ELR (cell line): Measurements from ENCODE around the gene EMILIN1.

Experiments
- DNase-seq: peaks from one replicate; pipeline ENCODE4 v3.0.0-alpha.2; 2015; ENCODE audit warnings: low read depth

EMILIN1 gene

DNA sequence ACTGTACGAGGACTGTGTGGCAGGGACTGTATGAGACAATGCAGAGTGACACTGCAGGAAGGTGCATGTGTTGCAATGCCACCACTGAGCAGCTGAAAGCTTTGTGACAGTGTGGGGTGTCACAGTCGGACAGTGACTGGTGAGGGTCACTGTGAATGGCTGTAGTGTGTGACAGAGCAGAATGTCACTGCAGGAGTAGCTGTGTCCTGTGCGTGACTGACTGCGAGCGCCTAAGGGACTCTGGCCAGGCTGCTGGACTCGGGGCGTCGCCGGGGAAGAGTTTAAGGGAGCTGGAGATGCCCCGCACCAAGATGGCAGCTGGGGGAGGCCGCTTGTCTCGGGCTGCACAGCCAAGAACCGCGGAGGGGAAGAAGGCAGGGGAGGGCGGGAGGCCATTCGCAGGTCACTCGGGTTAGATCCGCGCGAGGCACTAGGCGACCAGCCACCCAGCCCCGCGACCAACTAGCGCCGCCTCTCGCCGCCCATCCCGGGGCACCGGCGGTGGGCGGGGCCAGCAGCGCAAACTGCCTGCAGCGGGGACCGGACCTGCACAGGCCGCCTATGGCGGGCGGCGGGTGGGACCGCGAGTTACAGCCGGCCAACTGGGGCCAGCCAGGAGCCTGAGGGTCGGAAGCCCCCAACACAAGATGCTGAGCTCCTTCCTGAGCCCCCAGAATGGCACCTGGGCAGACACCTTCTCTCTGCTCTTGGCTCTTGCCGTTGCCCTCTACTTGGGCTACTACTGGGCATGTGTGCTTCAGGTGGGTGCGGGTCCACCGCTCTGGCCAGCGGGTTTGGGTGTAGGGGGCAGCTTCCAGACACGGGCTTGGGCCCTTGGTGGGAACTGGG, 45.1 kb downstream of the EMILIN1 start, which contains the start of gene ABHD1:
Gene ABHD1, plus strand, starts transcription at position 514 of the 849 bp plus-strand sequence. Its CDS starts 134 bp downstream, at position 648.
- DNase-seq: no peak

- DNase-seq: no peak
Observed at GRCh38 chr2:27125104-27125503, 46.7 kb downstream of the EMILIN1 start.

DNA sequence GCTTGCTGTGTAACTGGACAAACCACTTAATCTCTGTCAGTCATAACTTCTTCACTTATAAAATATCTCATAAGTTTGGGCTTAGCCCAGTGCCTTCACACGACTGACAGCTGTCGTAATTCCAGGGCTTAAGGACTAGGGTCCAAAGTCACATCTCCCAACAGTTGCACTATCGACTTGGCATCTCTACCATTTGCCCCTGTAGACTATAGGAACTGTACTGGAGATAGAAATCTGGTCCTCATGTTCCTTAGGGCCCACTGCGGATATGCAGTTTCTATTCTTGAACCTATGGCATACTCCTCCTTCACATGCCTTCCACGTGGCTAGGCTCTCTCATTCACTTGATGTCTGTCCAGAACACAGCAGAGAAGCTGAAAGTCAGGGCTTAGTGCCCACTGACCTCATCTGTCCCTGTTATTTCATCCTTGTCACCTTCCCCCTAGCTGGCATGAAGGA, 47.9 kb downstream of the EMILIN1 start:
- DNase-seq: no peak

GRCh38 chr2:27127883-27128667, 49.7 kb downstream of the EMILIN1 start:
- DNase-seq: no peak

DNA sequence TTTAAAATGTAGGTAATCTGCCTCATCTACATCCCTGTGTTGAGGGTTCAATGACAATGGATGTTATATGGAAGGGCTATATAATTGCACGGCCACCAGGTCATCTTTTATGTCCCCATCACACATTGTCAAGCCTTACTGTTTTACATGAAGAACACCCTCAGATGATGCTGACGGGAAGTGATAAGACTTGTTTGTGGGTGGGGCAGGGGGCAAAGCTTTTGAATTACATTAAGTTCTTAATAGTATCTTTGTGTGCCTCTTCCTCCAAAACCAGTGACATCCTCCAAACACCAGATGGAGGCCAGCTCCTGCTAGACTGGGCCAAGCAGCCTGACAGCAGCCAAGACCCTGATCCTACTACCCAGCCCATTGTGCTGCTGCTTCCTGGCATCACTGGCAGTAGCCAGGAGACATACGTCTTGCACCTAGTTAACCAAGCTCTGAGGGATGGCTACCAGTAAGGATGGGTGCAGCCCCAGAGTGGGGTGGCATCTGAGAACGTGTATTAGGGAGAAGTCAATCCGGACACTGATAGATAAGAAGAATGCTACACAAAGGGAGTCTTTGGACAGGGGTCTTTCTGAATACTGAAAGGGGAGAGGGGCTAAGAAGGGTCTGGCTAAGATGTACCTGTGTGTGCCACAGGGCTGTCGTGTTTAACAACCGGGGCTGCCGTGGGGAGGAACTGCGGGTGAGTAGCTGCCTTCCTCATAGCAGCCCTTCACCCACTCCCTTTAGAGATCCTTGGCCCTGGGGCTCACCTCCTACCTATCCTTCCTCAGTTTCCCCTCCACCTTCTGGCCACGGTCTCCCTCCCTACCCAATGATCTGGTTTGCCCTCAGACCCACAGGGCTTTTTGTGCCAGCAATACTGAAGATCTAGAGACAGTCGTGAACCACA, 50.5 kb downstream of the EMILIN1 start:
- no peak for DNase-seq

DNA sequence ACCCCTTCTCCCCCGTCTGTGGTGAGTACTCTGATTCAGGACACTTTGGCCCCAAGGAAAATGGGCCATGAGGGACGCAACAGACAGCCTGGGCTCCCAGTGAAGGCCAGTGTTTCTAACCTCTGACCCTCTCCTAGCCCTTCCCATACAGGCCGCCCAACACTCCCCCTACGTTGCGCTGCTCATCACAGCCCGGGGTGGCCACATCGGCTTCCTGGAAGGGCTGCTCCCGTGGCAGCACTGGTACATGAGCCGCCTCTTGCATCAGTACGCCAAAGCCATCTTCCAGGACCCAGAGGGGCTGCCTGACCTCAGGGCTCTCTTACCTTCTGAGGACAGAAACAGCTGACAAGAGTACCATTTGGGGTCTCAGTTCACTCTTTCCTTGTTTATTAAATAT, 52.0 kb downstream of the EMILIN1 start:
- no peak for DNase-seq

DNA sequence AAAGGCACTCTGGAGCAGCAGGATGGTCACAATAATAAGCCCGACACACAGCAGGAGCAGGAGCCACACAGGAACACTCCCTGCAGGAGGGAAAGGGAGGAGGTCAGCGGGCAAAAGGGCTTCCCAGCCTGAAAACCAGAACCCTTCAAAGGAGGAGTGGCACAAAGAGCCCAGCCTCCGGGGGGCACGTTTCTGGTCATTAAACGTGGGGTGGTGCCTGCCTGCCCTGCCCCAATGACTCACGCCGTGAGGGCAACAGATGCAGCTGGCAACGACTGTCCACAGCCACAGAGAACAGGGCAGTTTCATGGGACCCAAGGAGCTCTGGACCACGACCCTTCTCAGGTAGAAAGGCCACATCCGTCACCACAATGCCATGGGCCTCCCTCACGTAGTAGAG, 53.0 kb downstream of the EMILIN1 start:
- DNase-seq: no peak

- DNase-seq: peak; percentile 19
Observed at GRCh38 chr2:27133195-27133875, 54.9 kb downstream of the EMILIN1 start.

DNA sequence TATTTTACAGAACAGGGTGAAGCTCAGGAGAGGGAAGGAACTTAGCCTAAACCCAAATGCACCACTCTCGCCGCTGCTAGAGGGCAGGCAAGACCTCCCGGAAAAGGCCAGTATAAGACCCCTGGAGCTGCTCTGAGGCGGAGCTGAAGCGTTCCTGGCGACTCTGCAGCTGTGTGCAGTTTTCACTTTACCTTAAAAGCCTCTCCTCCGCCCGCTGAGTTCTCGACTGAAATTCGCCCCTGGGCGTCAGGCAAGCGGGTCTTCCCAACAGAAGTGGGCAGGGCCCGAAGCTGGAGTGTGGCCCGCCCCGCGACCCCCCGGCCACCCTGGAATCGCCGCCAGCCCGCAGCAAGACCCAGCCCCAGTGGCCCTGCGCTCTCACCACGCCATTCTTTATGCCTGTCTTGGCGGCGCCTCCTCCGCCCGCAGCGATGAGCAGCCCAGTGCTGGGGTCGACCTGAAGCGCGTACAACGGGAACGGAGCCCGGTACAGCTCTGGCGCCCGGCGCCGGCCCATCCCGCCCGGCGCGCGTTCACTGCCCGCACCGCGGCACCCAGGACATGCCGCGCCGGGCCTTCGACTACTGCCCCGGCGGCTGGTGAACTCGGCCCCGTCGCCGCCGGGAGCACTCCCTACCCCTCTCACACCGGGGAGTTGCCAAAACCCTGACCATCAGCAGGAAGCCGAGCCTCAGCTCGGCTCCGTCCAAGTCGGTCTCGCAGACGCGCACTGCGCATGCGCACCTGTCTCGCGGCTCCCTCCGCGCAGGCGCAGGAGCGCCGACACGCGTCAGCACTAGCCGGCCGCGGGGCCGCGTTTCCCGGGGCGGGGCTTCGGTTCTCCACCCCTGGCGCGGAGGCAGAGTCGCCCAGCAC, 55.7 kb downstream of the EMILIN1 start, which contains the start of gene PREB:
Gene PREB, minus strand, starts transcription at position 732 of the 876 bp plus-strand sequence. Its CDS starts 215 bp downstream, at position 517.
- DNase-seq: peak; percentile 93

DNA sequence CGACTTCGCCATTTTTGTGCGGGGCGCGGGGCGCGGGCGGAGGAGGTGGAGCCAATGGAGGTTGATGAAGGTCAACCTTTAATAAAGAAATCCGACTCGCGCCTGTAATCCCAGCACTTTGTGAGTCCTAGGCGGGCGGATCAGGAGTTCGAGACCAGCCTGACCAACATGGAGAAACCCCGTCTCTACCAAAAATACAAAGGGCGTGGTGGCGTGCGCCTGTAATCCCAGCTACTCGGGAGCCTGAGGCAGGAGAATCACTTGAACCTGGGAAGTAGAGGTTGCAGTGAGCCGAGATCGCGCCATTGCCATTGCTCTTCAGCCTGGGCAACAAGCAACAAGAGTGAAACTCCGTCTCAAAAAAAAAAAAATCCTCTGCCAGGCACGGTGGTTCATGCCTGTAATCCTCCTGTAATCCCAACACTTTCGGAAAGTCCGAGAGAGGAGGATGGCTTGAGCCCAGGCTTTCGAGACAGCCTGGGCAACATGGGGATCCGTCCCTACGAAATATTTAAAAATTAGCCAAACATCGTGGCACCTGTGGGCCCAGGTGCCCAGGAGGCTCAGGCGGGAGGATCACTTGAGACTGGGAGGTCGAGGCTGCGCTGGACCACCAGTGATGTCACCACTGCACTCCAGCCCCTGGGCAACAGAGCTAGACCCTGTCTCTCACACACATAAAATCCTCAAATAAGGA, 56.5 kb downstream of the EMILIN1 start:
- no peak for DNase-seq

GRCh38 chr2:27135478-27135955, 57.1 kb downstream of the EMILIN1 start:
- DNase-seq: no peak
